ENCODE results near the gene APOA1. TPM values are rescaled to one million over a fixed set of nuclear protein-coding genes. Genes with fewer than 3 reads are reported as not detected.

APOA1 gene
- total RNA-seq, 1 donor from 2014 or later: 3.7 TPM

DNA sequence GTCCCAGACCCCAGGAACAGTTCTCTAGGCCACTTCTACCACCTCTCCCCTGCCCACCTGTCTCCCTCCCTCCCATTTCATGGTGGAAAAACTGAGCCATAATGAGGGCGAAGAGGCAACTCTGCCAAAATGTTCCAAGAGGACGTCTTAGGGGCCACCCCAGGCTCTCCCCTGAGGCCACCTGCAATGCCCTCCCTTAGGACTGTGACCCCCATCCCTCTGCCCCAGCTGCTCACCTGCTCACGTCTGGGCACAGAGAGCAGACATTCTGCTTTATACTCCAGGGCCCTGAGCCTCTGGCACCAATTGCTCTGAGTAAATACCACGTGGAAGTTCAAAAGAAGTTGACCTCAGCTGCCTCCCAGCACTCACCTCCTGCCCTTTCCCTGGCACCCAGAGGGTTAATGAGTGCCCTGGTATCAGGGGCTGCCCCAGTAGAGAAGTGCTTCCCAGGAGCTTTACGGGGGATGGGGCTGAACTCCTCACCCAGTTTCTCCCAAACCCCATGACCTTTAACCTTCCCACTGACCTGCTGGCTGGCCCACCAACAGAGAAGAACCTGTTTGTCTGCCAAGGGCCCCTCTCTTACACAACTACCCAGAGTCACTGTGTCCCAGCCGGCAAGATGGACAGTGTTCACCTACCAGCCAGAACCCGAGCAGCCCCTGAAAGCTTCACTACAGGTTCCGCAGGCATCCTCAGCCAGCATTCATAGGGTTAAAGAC lies 45.1 kb downstream of the APOA1 start:
- Histone ChIP-seq H3K27me3 (ENCODE audit: control insufficient read depth in 3 of 3, insufficient read depth in 3 of 3, low read length in 3 of 3) (peaks cover 0 to 3% (median 0%) of the 10 kb centered on the region in 3 donors), H3K36me3 (ENCODE audit: control insufficient read depth in 3 of 3, insufficient read depth in 3 of 3, low read length in 3 of 3) (no peaks in the 10 kb centered on the region), H3K4me3 (ENCODE audit: low read length in 3 of 3) (no peak overlapping the region), H3K9ac (ENCODE audit: low read depth in 1 of 3, low read length in 3 of 3) (no peak overlapping the region), H3K4me1 (ENCODE audit: control insufficient read depth in 3 of 3, insufficient read depth in 3 of 3, low read length in 3 of 3) (peaks cover 13 to 18% (median 15%) of the 10 kb centered on the region in 3 donors), H3K9me3 (ENCODE audit: control insufficient read depth in 3 of 3, low read length in 3 of 3) (no peaks in the 10 kb centered on the region), H3K27ac (ENCODE audit: low read depth, low read length) (no peak overlapping the region)

- Histone ChIP-seq H3K9ac (ENCODE audit: low read depth in 1 of 3, low read length in 3 of 3) (peak within 1 kb of the TSS in 1 of 3 donors; percentile 33), H3K36me3 (ENCODE audit: control insufficient read depth in 3 of 3, insufficient read depth in 3 of 3, low read length in 3 of 3) (no peaks in the 10 kb centered on the region), H3K4me3 (ENCODE audit: low read length in 3 of 3) (peak within 1 kb of the TSS; percentile 45 to 62 (median 55)), H3K9me3 (ENCODE audit: control insufficient read depth in 3 of 3, low read length in 3 of 3) (no peaks in the 10 kb centered on the region), H3K27me3 (ENCODE audit: control insufficient read depth in 3 of 3, insufficient read depth in 3 of 3, low read length in 3 of 3) (peaks cover 0 to 3% (median 0%) of the 10 kb centered on the region in 3 donors), H3K4me1 (ENCODE audit: control insufficient read depth in 3 of 3, insufficient read depth in 3 of 3, low read length in 3 of 3) (peaks cover 18 to 24% (median 20%) of the 10 kb centered on the region in 3 donors), H3K27ac (ENCODE audit: low read depth, low read length) (no peak within 1 kb of the TSS)
These were observed 45.6 kb downstream of the APOA1 start, which contains the start of gene APOA5 for GRCh38 chr11:116791813-116792143. TSS of gene APOA5 (minus strand) at chr11:116791879. CDS start at chr11:116791860, 19 bp downstream.

DNA sequence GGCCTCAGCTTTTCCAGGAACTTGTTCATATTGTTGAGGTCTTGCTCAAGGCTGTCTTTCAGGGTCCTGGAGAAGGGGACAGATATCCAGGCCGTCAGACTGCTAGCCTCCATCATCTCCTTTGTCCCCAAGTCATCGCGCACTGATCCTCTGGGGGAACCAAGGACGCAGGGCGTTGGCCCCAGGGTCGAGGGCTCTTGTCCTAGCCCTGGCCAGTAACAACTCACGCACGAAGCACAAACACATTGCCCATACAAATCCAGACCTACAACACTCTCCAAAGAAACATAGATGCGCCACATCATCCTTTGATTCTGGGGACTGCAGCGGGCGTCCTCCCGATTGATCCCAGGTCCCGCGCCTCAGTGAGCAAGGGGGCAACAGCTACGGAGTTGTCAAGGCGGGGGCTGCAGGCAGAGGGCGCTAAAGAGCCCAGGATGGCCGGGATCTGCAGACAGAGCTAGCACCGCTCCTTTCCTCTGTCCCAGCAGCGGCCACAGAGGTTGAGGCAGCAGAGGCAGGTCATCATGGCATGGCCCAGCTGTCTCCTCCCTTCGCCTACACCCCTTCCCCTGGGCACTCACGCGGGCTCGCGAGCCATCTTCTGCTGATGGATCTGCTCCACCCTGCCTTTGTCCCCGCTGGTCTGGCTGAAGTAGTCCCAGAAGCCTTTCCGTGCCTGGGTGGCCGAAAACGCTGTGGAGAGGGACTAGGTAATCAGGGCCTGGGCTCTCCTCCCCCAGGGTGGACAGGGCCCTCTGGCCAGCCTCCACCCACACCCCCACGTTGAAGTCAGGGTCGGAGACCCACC lies 46.2 kb downstream of the APOA1 start:
- peak overlapping the region; percentile 45 to 62 (median 55) for H3K4me3 ChIP-seq (ENCODE audit: low read length in 3 of 3)
- H3K9me3 ChIP-seq (ENCODE audit: control insufficient read depth in 3 of 3, low read length in 3 of 3): no peaks in the 10 kb centered on the region
- H3K27me3 ChIP-seq (ENCODE audit: control insufficient read depth in 3 of 3, insufficient read depth in 3 of 3, low read length in 3 of 3): peaks cover 0 to 3% (median 0%) of the 10 kb centered on the region in 3 donors
- peaks cover 0 to 3% (median 3%) of the 10 kb centered on the region in 3 donors for H3K36me3 ChIP-seq (ENCODE audit: control insufficient read depth in 3 of 3, insufficient read depth in 3 of 3, low read length in 3 of 3)
- H3K9ac ChIP-seq (ENCODE audit: low read depth in 1 of 3, low read length in 3 of 3): peak overlapping the region in 1 of 3 donors; percentile 33
- H3K4me1 ChIP-seq (ENCODE audit: control insufficient read depth in 3 of 3, insufficient read depth in 3 of 3, low read length in 3 of 3): peaks cover 20 to 29% (median 21%) of the 10 kb centered on the region in 3 donors
- no peak overlapping the region for H3K27ac ChIP-seq (ENCODE audit: low read depth, low read length)

- no peaks in the 10 kb centered on the region for H3K9me3 ChIP-seq (ENCODE audit: control insufficient read depth in 3 of 3, low read length in 3 of 3)
- H3K4me3 ChIP-seq (ENCODE audit: low read length in 3 of 3): no peak overlapping the region
- peaks cover 0 to 3% (median 0%) of the 10 kb centered on the region in 3 donors for H3K27me3 ChIP-seq (ENCODE audit: control insufficient read depth in 3 of 3, insufficient read depth in 3 of 3, low read length in 3 of 3)
- peaks cover 20 to 29% (median 21%) of the 10 kb centered on the region in 3 donors for H3K4me1 ChIP-seq (ENCODE audit: control insufficient read depth in 3 of 3, insufficient read depth in 3 of 3, low read length in 3 of 3)
- no peak overlapping the region for H3K27ac ChIP-seq (ENCODE audit: low read depth, low read length)
- H3K9ac ChIP-seq (ENCODE audit: low read depth in 1 of 3, low read length in 3 of 3): peak overlapping the region in 1 of 3 donors; percentile 33
- peaks cover 5 to 10% (median 9%) of the 10 kb centered on the region in 3 donors for H3K36me3 ChIP-seq (ENCODE audit: control insufficient read depth in 3 of 3, insufficient read depth in 3 of 3, low read length in 3 of 3)
These were observed 47.0 kb downstream of the APOA1 start for GRCh38 chr11:116790167-116791001.

DNA sequence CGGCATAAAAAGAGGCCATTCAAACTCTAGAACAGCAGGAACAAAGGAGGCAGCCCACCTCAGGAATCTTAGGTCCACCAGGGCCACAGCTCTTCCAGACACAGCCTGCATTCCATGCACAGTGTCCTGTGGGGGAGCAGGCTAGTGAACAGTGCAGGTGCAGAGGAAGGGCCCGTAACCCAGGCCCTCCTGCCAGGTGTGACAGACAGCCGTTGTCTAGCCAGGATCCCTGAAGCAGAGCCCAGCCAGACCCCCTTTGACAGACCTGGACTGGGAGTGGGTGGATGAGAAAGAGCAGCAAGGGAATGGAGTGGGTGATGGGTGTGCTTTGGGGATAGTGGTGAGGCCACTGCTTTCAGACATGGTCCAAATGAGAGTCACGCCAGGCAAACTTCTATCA lies 48.4 kb downstream of the APOA1 start:
- Histone ChIP-seq H3K9ac (ENCODE audit: low read depth in 1 of 3, low read length in 3 of 3) (no peak overlapping the region), H3K36me3 (ENCODE audit: control insufficient read depth in 3 of 3, insufficient read depth in 3 of 3, low read length in 3 of 3) (peaks cover 19 to 23% (median 22%) of the 10 kb centered on the region in 3 donors), H3K27me3 (ENCODE audit: control insufficient read depth in 3 of 3, insufficient read depth in 3 of 3, low read length in 3 of 3) (peaks cover 0 to 3% (median 0%) of the 10 kb centered on the region in 3 donors), H3K4me3 (ENCODE audit: low read length in 3 of 3) (no peak overlapping the region), H3K4me1 (ENCODE audit: control insufficient read depth in 3 of 3, insufficient read depth in 3 of 3, low read length in 3 of 3) (peaks cover 20 to 29% (median 21%) of the 10 kb centered on the region in 3 donors), H3K27ac (ENCODE audit: low read depth, low read length) (no peak overlapping the region), H3K9me3 (ENCODE audit: control insufficient read depth in 3 of 3, low read length in 3 of 3) (no peaks in the 10 kb centered on the region)

DNA sequence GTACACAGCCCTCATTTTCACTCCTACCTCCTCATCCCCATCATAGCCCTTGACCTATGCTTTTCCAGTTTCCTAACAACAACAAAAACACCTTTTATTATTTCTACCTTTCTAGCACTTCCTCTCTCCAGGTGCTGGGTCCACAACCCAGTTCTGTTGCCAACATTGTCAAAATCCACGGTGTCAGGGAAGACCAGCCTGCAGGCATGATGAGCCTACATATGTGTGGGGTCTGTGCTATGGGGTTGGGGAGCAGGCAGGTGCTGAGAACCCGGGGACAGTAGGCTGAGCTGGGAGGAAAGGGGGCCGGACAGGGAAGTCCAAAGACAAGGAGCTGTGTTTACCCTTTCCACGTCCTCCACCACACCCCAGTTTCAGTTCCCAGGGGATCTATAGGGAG lies 48.9 kb downstream of the APOA1 start:
- peak overlapping the region; percentile 89 for H3K27ac ChIP-seq (ENCODE audit: low read depth, low read length)
- H3K4me3 ChIP-seq (ENCODE audit: low read length in 3 of 3): peak overlapping the region; percentile 82 to 87 (median 87)
- H3K4me1 ChIP-seq (ENCODE audit: control insufficient read depth in 3 of 3, insufficient read depth in 3 of 3, low read length in 3 of 3): peaks cover 20 to 29% (median 21%) of the 10 kb centered on the region in 3 donors
- peaks cover 21 to 24% (median 24%) of the 10 kb centered on the region in 3 donors for H3K36me3 ChIP-seq (ENCODE audit: control insufficient read depth in 3 of 3, insufficient read depth in 3 of 3, low read length in 3 of 3)
- H3K9ac ChIP-seq (ENCODE audit: low read depth in 1 of 3, low read length in 3 of 3): peak overlapping the region; percentile 85 to 90 (median 87)
- no peaks in the 10 kb centered on the region for H3K9me3 ChIP-seq (ENCODE audit: control insufficient read depth in 3 of 3, low read length in 3 of 3)
- peaks cover 0 to 3% (median 0%) of the 10 kb centered on the region in 3 donors for H3K27me3 ChIP-seq (ENCODE audit: control insufficient read depth in 3 of 3, insufficient read depth in 3 of 3, low read length in 3 of 3)

DNA sequence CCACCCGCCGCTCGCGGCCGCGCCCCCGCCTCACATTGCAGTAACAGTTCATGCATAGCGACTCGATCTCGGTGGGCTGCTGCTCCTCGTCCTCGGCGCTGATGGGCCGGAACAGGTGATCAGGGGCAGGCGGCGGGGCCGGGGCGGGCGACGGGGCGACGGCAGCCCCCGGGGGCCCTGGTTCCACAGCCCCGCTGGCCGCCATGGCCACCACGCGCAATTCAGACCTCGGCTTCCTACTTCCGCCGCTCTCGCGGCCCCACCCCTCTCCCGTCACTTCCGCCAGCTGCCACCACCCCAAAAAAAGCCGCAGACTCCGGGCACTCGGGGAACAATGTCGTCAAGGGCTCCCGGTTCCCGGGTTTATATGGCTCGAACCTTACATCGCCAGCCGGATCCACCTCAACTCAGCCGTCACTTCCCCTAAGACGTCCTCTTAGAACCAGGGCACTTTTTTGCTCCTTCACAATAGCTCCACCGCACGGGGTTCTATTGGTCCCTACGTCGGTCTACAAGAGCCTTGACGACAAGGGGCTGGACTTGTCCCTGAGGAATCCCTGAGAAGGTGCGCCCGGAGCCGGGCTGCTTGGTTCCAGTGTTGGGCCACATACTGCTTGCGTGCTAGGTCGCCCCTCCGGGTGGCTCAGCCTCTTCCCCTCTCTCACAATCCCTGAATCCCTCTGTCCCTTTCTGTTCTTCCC lies 49.5 kb downstream of the APOA1 start, which contains the start of gene ZPR1:
TSS of gene ZPR1 (minus strand) at position 238 of the 701 bp plus-strand sequence. CDS start at position 205, 33 bp downstream.
- H3K9ac ChIP-seq (ENCODE audit: low read depth in 1 of 3, low read length in 3 of 3): peak within 1 kb of the TSS; percentile 85 to 90 (median 87)

DNA sequence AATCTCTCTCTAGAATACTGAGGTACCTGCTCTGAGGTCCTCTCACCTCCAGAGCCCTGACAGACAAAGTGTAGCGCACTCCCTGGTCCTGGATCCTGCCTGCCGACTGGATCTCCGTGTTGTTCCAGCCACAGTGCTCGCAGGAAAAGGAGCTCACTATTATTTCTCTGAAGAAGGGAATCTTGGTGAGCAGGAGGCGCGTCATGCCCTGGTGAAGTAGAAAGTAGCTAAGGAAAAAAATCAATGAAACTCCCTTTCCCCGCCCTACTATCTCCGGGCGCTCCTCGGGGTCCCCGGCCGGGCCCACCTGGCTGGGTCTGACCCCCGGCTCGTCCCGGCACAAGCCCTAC lies 50.0 kb downstream of the APOA1 start:
- peaks cover 0 to 3% (median 0%) of the 10 kb centered on the region in 3 donors for H3K27me3 ChIP-seq (ENCODE audit: control insufficient read depth in 3 of 3, insufficient read depth in 3 of 3, low read length in 3 of 3)
- peaks cover 20 to 29% (median 21%) of the 10 kb centered on the region in 3 donors for H3K4me1 ChIP-seq (ENCODE audit: control insufficient read depth in 3 of 3, insufficient read depth in 3 of 3, low read length in 3 of 3)
- peaks cover 28 to 35% (median 35%) of the 10 kb centered on the region in 3 donors for H3K36me3 ChIP-seq (ENCODE audit: control insufficient read depth in 3 of 3, insufficient read depth in 3 of 3, low read length in 3 of 3)
- H3K9ac ChIP-seq (ENCODE audit: low read depth in 1 of 3, low read length in 3 of 3): peak overlapping the region; percentile 80 to 90 (median 85)
- no peaks in the 10 kb centered on the region for H3K9me3 ChIP-seq (ENCODE audit: control insufficient read depth in 3 of 3, low read length in 3 of 3)
- H3K27ac ChIP-seq (ENCODE audit: low read depth, low read length): peak overlapping the region; percentile 89
- H3K4me3 ChIP-seq (ENCODE audit: low read length in 3 of 3): peak overlapping the region; percentile 82 to 87 (median 87)

More for the DNA sequence above, 49.5 kb downstream of the APOA1 start, which contains the start of gene ZPR1:
- peaks cover 0 to 3% (median 0%) of the 10 kb centered on the region in 3 donors for H3K27me3 ChIP-seq (ENCODE audit: control insufficient read depth in 3 of 3, insufficient read depth in 3 of 3, low read length in 3 of 3)
- H3K27ac ChIP-seq (ENCODE audit: low read depth, low read length): peak within 1 kb of the TSS; percentile 89
- peaks cover 26 to 30% (median 30%) of the 10 kb centered on the region in 3 donors for H3K36me3 ChIP-seq (ENCODE audit: control insufficient read depth in 3 of 3, insufficient read depth in 3 of 3, low read length in 3 of 3)
- H3K4me1 ChIP-seq (ENCODE audit: control insufficient read depth in 3 of 3, insufficient read depth in 3 of 3, low read length in 3 of 3): peaks cover 20 to 29% (median 21%) of the 10 kb centered on the region in 3 donors
- peak within 1 kb of the TSS; percentile 82 to 87 (median 87) for H3K4me3 ChIP-seq (ENCODE audit: low read length in 3 of 3)
- no peaks in the 10 kb centered on the region for H3K9me3 ChIP-seq (ENCODE audit: control insufficient read depth in 3 of 3, low read length in 3 of 3)

All from skeletal muscle tissue (tissue), 4 donors.